Gastroesophageal sphincter (tissue), 3 donors: Measurements from ENCODE around the gene GRAMD1A.

ENCODE experiments used
- EP300 ChIP-seq: sonication (generic); formaldehyde crosslinking; IDR thresholded peaks from one replicate; pipeline ENCODE4 v1.6.1; 2017; ENCODE audit warnings: antibody characterized with exemption, mild to moderate bottlenecking
- POLR2A ChIP-seq, 2 donors: fragments of 450-650 bp; IDR thresholded peaks; one replicate each; pipeline ENCODE4 v1.6.1; 2017; ENCODE audit warnings: antibody characterized with exemption in 2 of 2, mild to moderate bottlenecking in 2 of 2, moderate library complexity in 1 of 2
- POLR2AphosphoS5 ChIP-seq: sonication (generic); formaldehyde crosslinking; IDR thresholded peaks from one replicate; pipeline ENCODE4 v1.6.1; 2017; ENCODE audit warnings: antibody characterized with exemption
- TF ChIP-seq, protein P1 (sequence below), 4 experiments: fragments of 200-600 bp in 2 of 4; fragments of 450-650 bp in 2 of 4; sonication (generic) in 1 of 4; IDR thresholded peaks; one replicate each; pipeline ENCODE4 v1.5.1; 2017 to 2019; ENCODE audit warnings: antibody characterized with exemption in 4 of 4, mild to moderate bottlenecking in 2 of 4, moderate library complexity in 2 of 4

GRCh38 chr19:35027851-35028599, 27.9 kb downstream of the GRAMD1A start:
- TF ChIP-seq POLR2A (IDR thresholded peaks at IDR 0.05) (no peak), POLR2AphosphoS5 (no peak), EP300 (no peak)
- TF ChIP-seq, protein P1, sequence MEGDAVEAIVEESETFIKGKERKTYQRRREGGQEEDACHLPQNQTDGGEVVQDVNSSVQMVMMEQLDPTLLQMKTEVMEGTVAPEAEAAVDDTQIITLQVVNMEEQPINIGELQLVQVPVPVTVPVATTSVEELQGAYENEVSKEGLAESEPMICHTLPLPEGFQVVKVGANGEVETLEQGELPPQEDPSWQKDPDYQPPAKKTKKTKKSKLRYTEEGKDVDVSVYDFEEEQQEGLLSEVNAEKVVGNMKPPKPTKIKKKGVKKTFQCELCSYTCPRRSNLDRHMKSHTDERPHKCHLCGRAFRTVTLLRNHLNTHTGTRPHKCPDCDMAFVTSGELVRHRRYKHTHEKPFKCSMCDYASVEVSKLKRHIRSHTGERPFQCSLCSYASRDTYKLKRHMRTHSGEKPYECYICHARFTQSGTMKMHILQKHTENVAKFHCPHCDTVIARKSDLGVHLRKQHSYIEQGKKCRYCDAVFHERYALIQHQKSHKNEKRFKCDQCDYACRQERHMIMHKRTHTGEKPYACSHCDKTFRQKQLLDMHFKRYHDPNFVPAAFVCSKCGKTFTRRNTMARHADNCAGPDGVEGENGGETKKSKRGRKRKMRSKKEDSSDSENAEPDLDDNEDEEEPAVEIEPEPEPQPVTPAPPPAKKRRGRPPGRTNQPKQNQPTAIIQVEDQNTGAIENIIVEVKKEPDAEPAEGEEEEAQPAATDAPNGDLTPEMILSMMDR (IDR thresholded peaks at IDR 0.05): no peak
